ENCODE results near the gene DOCK3. TPM values are rescaled to one million over a fixed set of nuclear protein-coding genes. Genes with fewer than 3 reads are reported as not detected.

The DOCK3 gene
- total RNA-seq, 1 donor from 2014 or later = 10.0 TPM

DNA sequence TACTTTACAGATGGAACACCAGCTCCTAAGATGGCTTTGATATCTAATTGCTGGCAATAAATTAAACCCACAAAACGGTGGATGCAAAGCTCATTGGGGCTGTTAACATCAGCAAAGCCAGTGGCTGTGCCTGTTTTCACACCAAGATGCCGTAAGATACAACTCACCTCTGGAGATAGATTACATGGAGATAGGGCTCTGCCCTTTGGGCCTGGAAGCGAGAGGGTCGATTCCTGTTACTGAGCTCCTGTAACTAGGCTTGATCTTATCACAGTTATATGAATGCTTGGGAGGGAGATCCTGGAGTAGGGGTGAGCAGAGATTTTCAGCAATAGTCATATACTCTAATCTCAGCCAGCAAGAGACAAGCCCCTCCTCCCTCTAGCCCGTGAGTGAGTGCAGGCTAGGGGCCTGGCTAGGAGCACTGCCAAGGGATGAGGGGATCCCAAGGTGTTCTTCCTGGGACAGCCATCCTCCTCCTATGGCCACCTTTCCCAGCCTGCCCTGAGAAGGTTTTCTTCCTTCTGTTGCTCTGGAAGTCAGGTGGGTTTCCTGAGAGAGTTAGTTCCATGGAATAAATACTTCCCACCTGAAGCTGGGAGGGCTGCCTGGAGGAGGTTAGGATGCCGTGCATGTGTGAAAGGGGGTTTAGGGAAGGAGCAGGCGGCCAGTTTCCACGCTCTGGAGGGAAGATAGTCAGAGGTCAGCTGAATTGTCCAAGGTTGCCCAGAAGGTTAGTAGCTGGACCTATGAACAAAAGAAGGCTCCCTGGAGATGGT is 18.1 kb upstream of the DOCK3 start:
- peaks cover 8% of the 10 kb centered on the region for H3K27me3 Mint-ChIP-seq
- H3K4me1 Mint-ChIP-seq (ENCODE audit: low read depth) = no peaks in the 10 kb centered on the region
- no peak for DNase-seq (ENCODE audit: low spot score, unreplicated experiment)
- no peak overlapping the region for H3K4me3 Mint-ChIP-seq (ENCODE audit: low read depth)
- TF ChIP-seq, protein P1, sequence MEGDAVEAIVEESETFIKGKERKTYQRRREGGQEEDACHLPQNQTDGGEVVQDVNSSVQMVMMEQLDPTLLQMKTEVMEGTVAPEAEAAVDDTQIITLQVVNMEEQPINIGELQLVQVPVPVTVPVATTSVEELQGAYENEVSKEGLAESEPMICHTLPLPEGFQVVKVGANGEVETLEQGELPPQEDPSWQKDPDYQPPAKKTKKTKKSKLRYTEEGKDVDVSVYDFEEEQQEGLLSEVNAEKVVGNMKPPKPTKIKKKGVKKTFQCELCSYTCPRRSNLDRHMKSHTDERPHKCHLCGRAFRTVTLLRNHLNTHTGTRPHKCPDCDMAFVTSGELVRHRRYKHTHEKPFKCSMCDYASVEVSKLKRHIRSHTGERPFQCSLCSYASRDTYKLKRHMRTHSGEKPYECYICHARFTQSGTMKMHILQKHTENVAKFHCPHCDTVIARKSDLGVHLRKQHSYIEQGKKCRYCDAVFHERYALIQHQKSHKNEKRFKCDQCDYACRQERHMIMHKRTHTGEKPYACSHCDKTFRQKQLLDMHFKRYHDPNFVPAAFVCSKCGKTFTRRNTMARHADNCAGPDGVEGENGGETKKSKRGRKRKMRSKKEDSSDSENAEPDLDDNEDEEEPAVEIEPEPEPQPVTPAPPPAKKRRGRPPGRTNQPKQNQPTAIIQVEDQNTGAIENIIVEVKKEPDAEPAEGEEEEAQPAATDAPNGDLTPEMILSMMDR (IDR thresholded peaks at IDR 0.05; ENCODE audit: unreplicated experiment) = no peak
- H3K9me3 Mint-ChIP-seq (ENCODE audit: low read depth) = no peaks in the 10 kb centered on the region
- H3K36me3 Mint-ChIP-seq (ENCODE audit: insufficient read depth) = no peaks in the 10 kb centered on the region
- no peak overlapping the region for H3K27ac Mint-ChIP-seq

- no peak for DNase-seq (ENCODE audit: low spot score, unreplicated experiment)
- peaks cover 13% of the 10 kb centered on the region for H3K27me3 Mint-ChIP-seq
- TF ChIP-seq, protein P1 (IDR thresholded peaks at IDR 0.05; ENCODE audit: unreplicated experiment) = no peak
- no peaks in the 10 kb centered on the region for H3K4me1 Mint-ChIP-seq (ENCODE audit: low read depth)
- H3K27ac Mint-ChIP-seq = no peak overlapping the region
- H3K9me3 Mint-ChIP-seq (ENCODE audit: low read depth) = no peaks in the 10 kb centered on the region
- H3K36me3 Mint-ChIP-seq (ENCODE audit: insufficient read depth) = no peaks in the 10 kb centered on the region
- H3K4me3 Mint-ChIP-seq (ENCODE audit: low read depth) = no peak overlapping the region
Observed at GRCh38 chr3:50657407-50657806, 17.3 kb upstream of the DOCK3 start.

DNA sequence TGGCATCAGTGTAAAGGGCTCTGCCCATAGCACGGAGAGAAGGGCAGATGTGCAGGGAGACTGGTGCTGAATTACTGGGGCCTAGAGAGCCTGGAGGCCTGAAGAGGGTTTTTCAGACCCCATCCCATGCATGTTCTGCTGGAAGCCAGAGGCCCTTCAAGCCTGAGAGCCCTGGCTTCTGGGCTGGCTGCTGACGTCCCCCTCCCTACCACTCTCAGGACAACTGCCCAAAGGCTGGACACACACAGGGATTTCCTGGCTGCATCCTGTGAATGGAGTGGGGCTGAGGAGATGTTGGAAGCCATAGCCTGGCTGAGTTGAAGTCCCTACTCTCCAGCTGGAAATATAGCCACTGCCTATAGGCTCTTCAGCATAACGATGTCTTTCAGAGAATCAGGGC is 16.9 kb upstream of the DOCK3 start:
- no peaks in the 10 kb centered on the region for H3K36me3 Mint-ChIP-seq (ENCODE audit: insufficient read depth)
- no peak for DNase-seq (ENCODE audit: low spot score, unreplicated experiment)

GRCh38 chr3:50658416-50658815 is 16.3 kb upstream of the DOCK3 start:
- TF ChIP-seq, protein P1 (IDR thresholded peaks at IDR 0.05; ENCODE audit: unreplicated experiment) = no peak
- Mint-ChIP-seq H3K4me3 (ENCODE audit: low read depth) (no peak overlapping the region), H3K27ac (no peak overlapping the region), H3K4me1 (ENCODE audit: low read depth) (no peaks in the 10 kb centered on the region), H3K9me3 (ENCODE audit: low read depth) (no peaks in the 10 kb centered on the region), H3K36me3 (ENCODE audit: insufficient read depth) (no peaks in the 10 kb centered on the region), H3K27me3 (peaks cover 13% of the 10 kb centered on the region)
- no peak for DNase-seq (ENCODE audit: low spot score, unreplicated experiment)

More for the DNA sequence above, 16.9 kb upstream of the DOCK3 start:
- no peak overlapping the region for H3K27ac Mint-ChIP-seq
- H3K4me3 Mint-ChIP-seq (ENCODE audit: low read depth) = no peak overlapping the region
- H3K9me3 Mint-ChIP-seq (ENCODE audit: low read depth) = no peaks in the 10 kb centered on the region
- TF ChIP-seq, protein P1 (IDR thresholded peaks at IDR 0.05; ENCODE audit: unreplicated experiment) = no peak
- peaks cover 13% of the 10 kb centered on the region for H3K27me3 Mint-ChIP-seq
- H3K4me1 Mint-ChIP-seq (ENCODE audit: low read depth) = no peaks in the 10 kb centered on the region

DNA sequence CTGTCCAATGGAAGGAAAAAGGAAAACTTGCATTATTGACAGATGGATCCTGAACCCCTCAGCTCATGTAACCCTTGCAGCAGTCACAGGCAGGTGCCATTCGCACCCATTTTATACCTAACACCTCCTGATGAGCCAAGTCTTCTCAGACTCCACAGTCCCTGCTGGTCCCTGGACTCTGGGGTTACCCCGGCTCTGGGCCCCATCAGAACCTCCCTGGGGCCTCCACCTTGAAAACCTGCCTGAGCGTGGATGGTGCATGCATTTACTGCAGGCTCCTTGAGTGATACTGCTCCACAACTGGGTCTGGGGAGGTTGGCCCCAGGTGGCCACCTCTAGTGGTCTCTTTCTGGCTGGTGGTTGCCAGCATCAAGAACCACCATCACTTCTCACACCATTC is 15.9 kb upstream of the DOCK3 start:
- H3K36me3 Mint-ChIP-seq (ENCODE audit: insufficient read depth) = no peaks in the 10 kb centered on the region
- TF ChIP-seq, protein P1 (IDR thresholded peaks at IDR 0.05; ENCODE audit: unreplicated experiment) = no peak
- H3K27me3 Mint-ChIP-seq = peaks cover 13% of the 10 kb centered on the region
- no peak overlapping the region for H3K4me3 Mint-ChIP-seq (ENCODE audit: low read depth)
- H3K4me1 Mint-ChIP-seq (ENCODE audit: low read depth) = no peaks in the 10 kb centered on the region
- H3K27ac Mint-ChIP-seq = no peak overlapping the region
- DNase-seq (ENCODE audit: low spot score, unreplicated experiment) = no peak
- H3K9me3 Mint-ChIP-seq (ENCODE audit: low read depth) = no peaks in the 10 kb centered on the region
